Measurements from ENCODE around the gene C1GALT1. TPM values are rescaled to one million over a fixed set of nuclear protein-coding genes. Genes with fewer than 3 reads are reported as not detected.

C1GALT1 gene
- polyA plus RNA-seq, 1 donor (not counting 4 experiments of a cell fraction or from before 2014, with no cell fraction given): 44.3 TPM

DNA sequence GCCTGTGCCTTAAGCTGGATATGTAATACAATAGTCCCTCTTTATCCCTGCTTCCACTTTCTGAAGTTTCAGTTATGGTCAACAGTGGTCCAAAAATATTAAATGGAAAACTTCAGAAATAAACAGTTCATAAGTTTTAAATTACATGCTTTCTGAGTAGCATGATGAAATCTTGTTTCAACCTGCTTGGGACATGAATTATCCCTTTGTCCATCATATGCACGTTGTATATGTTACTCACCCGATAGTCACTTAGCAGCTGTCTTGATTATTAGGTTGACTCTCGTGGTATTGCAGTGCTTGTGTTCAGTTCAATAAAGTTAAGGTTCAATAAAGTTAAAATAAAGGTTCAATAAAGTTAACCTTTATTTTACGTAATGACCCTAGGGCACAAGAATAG, 25.5 kb downstream of the C1GALT1 start:
- H3K4me1 ChIP-seq (ENCODE audit: control insufficient read depth, extremely low read depth, insufficient read depth, low read length): peaks cover 20% of the 10 kb centered on the region
- H3K27me3 ChIP-seq (ENCODE audit: control insufficient read depth, extremely low read depth, insufficient read depth, low read length): no peaks in the 10 kb centered on the region
- no peaks in the 10 kb centered on the region for H3K9me1 ChIP-seq (ENCODE audit: control insufficient read depth, extremely low read depth, insufficient read depth, low read length)
- H2AFZ ChIP-seq (ENCODE audit: control insufficient read depth, low read length): no peak overlapping the region
- peak overlapping the region in 1 of 3 experiments; percentile 43 for H3K4me3 ChIP-seq (ENCODE audit: control insufficient read depth in 2 of 3, extremely low read depth in 1 of 3, insufficient read depth in 2 of 3, low read depth in 1 of 3, low read length in 3 of 3)
- peak overlapping the region; percentile 96 for H3K27ac ChIP-seq (ENCODE audit: control insufficient read depth, insufficient read depth, low read length)
- FAIRE-seq (peak; percentile 87), DNase-seq (ENCODE audit: low read depth, low spot score) (peak; percentile 63)
- H3K9me3 ChIP-seq (ENCODE audit: control insufficient read depth, low read depth, low read length): no peaks in the 10 kb centered on the region
- H3K79me2 ChIP-seq (ENCODE audit: control insufficient read depth, insufficient read depth, low read length): peaks cover 81% of the 10 kb centered on the region
- H3K9ac ChIP-seq (ENCODE audit: control insufficient read depth, extremely low read depth, insufficient read depth, low read length): peak overlapping the region; percentile 63
- no peaks in the 10 kb centered on the region for H4K20me1 ChIP-seq (ENCODE audit: control insufficient read depth, extremely low read depth, insufficient read depth, low read length)
- H3K36me3 ChIP-seq (ENCODE audit: control insufficient read depth in 2 of 2, extremely low read depth in 1 of 2, insufficient read depth in 2 of 2, low read length in 2 of 2): peaks cover 0 to 1% of the 10 kb centered on the region in 2 experiments
- dilution Hi-C loops (cut with MboI; ENCODE audit: extremely low pct_ligation_motif_present, low sequenced_read_pairs): no loop called here
- H3K4me2 ChIP-seq (ENCODE audit: control insufficient read depth, extremely low read depth, insufficient read depth, low read depth, low read length): peak overlapping the region; percentile 69
- TF ChIP-seq CTCF (optimal IDR thresholded peaks at IDR 0.05 in 1 of 3, IDR thresholded peaks at IDR 0.05 in 1 of 3, conservative IDR thresholded peaks at IDR 0.05 in 1 of 3; ENCODE audit: extremely low read depth in 1 of 3, insufficient read depth in 2 of 3, low read length in 3 of 3): no peak
- TF ChIP-seq EZH2 (IDR thresholded peaks at IDR 0.05; ENCODE audit: low read length): no peak

DNA sequence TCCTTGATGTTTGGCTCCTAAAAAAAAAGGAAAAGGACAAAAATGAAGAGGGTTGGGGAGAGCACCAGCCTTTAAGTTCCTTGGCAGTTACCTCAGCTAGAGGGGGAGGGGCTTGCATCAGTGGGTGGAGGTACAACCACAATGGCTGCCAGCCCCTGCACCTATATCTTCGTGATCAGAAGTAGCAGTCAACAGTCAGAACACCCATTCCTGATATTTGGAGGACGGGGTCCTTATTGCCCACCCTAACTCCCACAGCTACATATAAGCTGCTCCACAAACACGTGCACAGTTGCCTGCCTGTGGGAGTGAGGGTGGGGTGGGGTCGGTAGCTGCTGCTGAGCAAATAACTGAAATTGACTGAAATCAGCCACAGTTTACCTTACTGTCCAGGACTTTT, 26.2 kb downstream of the C1GALT1 start:
- TF ChIP-seq CTCF (optimal IDR thresholded peaks at IDR 0.05 in 1 of 3, IDR thresholded peaks at IDR 0.05 in 1 of 3, conservative IDR thresholded peaks at IDR 0.05 in 1 of 3; ENCODE audit: extremely low read depth in 1 of 3, insufficient read depth in 2 of 3, low read length in 3 of 3): no peak
- no peak for TF ChIP-seq EZH2 (IDR thresholded peaks at IDR 0.05; ENCODE audit: low read length)
- Histone ChIP-seq H3K79me2 (ENCODE audit: control insufficient read depth, insufficient read depth, low read length) (peaks cover 77% of the 10 kb centered on the region), H2AFZ (ENCODE audit: control insufficient read depth, low read length) (no peak overlapping the region), H4K20me1 (ENCODE audit: control insufficient read depth, extremely low read depth, insufficient read depth, low read length) (no peaks in the 10 kb centered on the region), H3K4me1 (ENCODE audit: control insufficient read depth, extremely low read depth, insufficient read depth, low read length) (peaks cover 20% of the 10 kb centered on the region), H3K9me1 (ENCODE audit: control insufficient read depth, extremely low read depth, insufficient read depth, low read length) (no peaks in the 10 kb centered on the region), H3K9me3 (ENCODE audit: control insufficient read depth, low read depth, low read length) (no peaks in the 10 kb centered on the region), H3K4me3 (ENCODE audit: control insufficient read depth in 2 of 3, extremely low read depth in 1 of 3, insufficient read depth in 2 of 3, low read depth in 1 of 3, low read length in 3 of 3) (no peak overlapping the region), H3K36me3 (ENCODE audit: control insufficient read depth in 2 of 2, extremely low read depth in 1 of 2, insufficient read depth in 2 of 2, low read length in 2 of 2) (peaks cover 0 to 1% of the 10 kb centered on the region in 2 experiments), H3K4me2 (ENCODE audit: control insufficient read depth, extremely low read depth, insufficient read depth, low read depth, low read length) (peak overlapping the region; percentile 69), H3K27ac (ENCODE audit: control insufficient read depth, insufficient read depth, low read length) (peak overlapping the region; percentile 96), H3K27me3 (ENCODE audit: control insufficient read depth, extremely low read depth, insufficient read depth, low read length) (no peaks in the 10 kb centered on the region), H3K9ac (ENCODE audit: control insufficient read depth, extremely low read depth, insufficient read depth, low read length) (no peak overlapping the region)
- FAIRE-seq (no peak), DNase-seq (ENCODE audit: low read depth, low spot score) (no peak)
- dilution Hi-C loops (cut with MboI; ENCODE audit: extremely low pct_ligation_motif_present, low sequenced_read_pairs): no loop called here

Data from keratinocyte (primary cell).